ENCODE measurements around the gene PPP1R14B. TPM values are rescaled to one million over a fixed set of nuclear protein-coding genes. Genes with fewer than 3 reads are reported as not detected.

Gene PPP1R14B
- total RNA-seq, 2 donors from 2014 or later = 96.2 to 147 TPM

DNA sequence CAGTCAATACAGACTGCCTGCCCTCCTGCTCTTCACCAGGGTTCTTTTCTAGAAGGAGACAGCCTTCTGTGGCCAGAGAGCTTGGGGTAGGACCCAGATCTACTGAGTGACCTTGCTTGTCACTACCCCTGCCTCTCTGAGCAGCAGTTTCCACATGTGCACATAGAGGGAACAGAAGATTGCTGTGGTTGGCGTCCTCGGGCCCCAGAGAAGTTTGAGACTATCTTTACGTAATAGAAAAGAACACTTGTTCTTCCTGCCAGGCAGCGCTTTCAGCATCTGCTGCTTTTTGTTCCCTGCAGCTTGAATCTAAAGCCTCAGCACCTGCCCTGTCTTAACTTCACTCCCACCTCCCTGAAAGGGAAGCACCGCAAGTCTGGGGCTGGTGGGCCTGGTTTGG lies 7.7 kb downstream of the PPP1R14B start:
- ATAC-seq (no peak), DNase-seq (no peak)
- intact Hi-C loops (cut with DNase I, micrococcal nuclease) = no loop called here

DNA sequence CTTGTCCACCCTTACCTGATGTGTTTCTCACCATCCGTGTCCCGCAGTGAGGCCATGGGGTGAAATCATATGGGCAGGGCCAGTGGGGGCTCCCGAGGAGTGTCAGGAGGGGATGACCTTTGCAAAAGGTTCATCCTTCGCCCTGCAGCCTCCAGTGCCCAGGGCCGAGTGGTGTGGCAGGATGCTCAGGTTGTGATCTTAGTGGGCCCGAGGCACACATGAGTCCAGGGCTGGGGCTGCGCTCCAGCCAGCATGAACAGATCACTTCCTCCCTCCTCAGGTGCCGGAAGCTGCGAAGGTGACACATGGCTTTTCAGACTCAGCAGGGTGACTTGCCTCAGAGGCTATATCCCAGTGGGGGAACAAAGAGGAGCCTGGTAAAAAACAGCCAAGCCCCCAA lies 8.7 kb downstream of the PPP1R14B start:
- ATAC-seq = no peak
- DNase-seq = peak in 1 of 2 donors; percentile 49

GRCh38 chr11:64237484-64237951 lies 9.2 kb downstream of the PPP1R14B start:
- DNase-seq (peak; percentile 88 to 94), ATAC-seq (peak; percentile 32)
- intact Hi-C loops (cut with DNase I, micrococcal nuclease) = no loop called here

More for the DNA sequence above, 8.7 kb downstream of the PPP1R14B start:
- intact Hi-C loops (cut with DNase I, micrococcal nuclease) = no loop called here

DNA sequence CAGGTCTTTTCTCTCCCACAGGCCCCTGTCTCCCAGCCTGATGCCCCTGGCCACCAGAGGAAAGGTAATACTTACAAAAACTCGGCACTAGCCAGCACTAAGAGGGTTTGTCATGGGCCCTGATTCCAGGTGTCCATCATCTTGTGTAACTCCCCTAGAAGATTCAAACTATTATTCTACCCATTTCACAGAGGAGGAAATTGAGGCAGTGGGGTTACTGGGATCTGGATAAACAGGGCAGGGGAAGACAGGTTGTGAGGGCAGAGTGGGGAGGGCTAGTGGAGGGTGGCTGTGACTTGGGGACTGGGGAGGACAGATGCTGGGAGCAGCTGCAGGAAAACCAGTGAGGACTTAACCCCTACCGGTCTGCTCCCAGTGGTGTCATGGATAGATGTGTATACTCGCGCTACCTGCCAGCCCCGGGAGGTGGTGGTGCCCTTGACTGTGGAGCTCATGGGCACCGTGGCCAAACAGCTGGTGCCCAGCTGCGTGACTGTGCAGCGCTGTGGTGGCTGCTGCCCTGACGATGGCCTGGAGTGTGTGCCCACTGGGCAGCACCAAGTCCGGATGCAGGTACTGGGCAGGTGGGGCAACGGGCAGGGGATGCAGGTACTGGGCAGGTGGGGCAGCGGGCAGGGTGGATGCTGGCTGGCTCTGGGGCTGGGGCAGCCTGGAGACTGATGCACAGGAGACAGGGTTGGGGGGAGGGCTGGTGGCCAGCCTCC lies 11.1 kb downstream of the PPP1R14B start:
- no peak for ATAC-seq
- peak in 1 of 2 donors; percentile 26 for DNase-seq
- intact Hi-C loops (cut with DNase I, micrococcal nuclease) = no loop called here

DNA sequence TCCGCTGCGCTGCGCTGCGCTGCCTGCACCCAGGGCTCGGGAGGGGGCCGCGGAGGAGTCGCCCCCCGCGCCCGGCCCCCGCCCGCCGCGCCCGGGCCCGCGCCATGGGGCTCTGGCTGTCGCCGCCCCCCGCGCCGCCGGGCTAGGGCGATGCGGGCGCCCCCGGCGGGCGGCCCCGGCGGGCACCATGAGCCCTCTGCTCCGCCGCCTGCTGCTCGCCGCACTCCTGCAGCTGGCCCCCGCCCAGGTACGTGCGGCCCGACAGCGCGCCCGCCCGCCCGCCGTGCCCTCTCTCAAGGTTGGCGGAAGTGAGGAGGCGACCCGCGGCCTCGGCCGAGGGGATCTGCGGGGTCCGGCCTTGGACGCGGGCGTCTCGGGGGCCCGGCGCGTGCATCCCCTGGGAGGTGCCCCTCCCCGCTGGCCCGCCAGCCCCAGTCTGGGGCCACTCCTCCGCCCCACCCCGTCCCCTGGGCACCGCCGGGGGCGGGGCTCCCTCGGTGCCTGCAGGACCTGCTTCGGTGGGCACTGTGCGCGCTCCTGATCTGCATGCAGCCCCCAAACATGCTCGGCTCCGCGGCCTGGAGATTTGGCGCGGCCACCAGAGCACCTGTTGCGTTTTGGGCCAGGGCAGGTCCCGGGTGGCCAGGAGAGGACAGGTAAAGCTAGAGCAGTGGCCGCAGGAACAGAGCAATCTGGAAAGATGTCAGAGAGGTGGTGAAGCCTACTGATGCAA lies 11.9 kb downstream of the PPP1R14B start:
- ATAC-seq (peak; percentile 44), DNase-seq (peak; percentile 72 to 76)
- intact Hi-C loops (cut with DNase I, micrococcal nuclease) = no loop called here

DNA sequence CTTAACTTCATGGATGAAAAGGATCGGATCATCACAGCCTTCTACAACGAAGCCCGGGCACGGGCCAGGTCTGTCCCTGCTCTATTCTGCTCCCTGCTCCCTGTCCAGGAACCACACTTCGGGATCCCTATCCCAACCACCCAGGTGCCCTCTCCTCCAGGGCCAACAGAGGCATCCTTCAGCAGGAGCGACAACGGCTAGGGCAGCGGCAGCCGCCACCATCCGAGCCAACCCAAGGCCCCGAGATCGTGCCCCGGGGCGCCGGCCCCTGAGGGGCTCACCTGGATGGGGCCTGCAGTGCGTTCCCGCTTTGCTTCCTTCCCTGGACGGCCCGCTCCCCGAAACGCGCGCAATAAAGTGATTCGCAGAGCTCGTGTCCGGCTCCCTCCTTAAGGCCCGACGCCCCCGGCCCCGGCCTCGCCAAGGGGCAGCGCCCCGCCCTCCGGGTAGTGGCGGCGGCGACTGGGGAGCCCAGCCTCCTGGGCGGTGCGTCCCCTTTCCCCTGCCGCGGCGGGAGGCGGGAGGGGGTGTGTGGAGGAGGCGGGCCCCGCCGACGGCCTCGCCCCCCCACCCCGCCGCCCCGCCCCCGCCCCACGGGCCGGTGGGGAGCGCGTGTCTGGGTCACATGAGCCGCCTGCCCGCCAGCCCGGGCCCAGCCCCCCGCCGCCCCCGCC lies 12.7 kb downstream of the PPP1R14B start, which contains the start of gene VEGFB:
VEGFB (plus strand) TSS at position 672 of the 674 bp plus-strand sequence. CDS start 250 bp downstream, outside the sequence.
- intact Hi-C loops (cut with DNase I, micrococcal nuclease) = no loop called here
- peak; percentile 43 for ATAC-seq
- peak; percentile 79 to 81 for DNase-seq

DNA sequence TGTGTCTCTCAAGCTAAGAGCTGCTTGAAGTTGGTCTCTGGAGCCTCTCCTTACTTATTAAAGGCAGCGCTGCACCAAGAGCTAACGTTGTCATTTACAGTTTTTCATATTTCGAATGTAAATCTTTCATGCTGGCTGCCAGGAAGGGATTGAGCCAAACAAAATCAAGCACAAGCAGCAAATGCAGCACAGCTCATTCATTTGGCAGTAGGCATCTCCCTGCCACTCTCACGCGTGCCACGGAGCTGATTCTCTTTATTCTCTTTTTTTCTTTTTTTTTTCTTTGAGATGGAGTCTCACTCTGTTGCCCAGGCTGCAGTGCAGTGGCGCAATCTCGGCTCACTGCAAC lies 13.8 kb downstream of the PPP1R14B start:
- intact Hi-C loops (cut with DNase I, micrococcal nuclease) = no loop called here
- DNase-seq (no peak), ATAC-seq (no peak)

DNA sequence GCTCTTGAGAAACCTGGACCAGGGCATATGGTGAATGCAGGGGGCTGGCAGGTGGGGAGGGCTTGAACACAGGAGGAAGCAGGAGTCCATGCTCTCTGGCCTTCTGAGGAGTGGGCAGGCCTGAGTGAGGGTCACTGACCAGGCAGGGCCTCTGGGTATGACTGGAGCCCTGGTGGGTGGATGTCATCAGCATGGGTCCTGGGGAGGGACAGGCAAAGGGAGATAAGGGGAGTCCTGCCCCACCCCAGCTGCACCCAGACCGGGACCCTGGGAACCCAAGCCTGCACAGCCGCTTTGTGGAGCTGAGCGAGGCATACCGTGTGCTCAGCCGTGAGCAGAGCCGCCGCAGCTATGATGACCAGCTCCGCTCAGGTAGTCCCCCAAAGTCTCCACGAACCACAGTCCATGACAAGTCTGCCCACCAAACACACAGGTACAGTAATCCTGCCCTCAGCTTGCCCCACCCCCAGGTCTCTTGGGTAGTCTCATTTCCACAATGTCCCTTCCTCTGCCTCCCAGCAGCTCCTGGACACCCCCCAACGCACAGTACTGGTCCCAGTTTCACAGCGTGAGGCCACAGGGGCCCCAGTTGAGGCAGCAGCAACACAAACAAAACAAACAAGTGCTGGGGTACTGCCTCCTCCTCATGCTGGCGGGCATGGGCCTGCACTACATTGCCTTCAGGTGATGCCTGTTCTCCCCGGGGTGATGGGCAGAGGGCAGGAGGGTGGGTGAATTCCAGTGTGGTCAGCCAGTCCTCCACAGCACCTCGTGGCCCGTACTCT lies 14.4 kb downstream of the PPP1R14B start:
- ATAC-seq = no peak
- intact Hi-C loops (cut with DNase I, micrococcal nuclease) = no loop called here
- no peak for DNase-seq

DNA sequence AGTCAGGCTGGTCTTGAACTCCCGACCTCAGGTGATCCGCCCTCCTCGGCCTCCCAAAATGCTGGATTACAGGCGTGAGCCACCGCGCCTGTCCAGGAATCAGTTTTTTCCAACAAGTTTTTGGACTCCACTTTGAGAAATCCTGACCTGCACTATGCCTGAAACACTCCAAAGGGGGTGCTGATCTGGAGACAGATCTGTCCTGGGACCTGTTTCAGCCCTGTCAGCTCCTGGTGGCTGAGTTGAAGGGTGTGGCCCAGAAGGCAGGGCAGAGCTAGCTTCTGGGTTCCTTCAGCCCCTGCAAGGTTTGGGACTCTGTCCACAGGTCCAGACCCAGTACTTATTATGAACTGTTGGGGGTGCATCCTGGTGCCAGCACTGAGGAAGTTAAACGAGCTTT lies 15.2 kb downstream of the PPP1R14B start:
- no peak for ATAC-seq
- DNase-seq = no peak

DNA sequence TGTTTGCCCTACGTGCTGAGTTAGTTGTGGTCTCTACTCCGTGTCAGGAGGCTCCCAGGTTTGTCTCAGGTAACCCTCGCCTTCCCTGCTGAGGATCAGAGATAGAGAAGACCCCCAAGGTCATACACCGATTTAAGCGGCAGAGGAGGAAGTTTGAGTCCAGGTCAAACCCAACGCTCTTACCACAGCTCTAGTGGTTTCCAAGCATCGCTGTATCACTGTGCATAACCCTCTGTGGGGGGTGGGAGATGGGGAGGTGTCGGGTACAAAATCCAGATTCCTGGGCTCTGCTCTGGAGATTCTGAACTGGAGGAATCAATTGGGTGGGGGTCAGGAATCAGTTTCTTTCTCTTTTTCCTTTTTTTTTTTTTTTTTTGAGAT lies 15.8 kb downstream of the PPP1R14B start:
- DNase-seq (no peak), ATAC-seq (no peak)
- intact Hi-C loops (cut with DNase I, micrococcal nuclease) = no loop called here

More for the DNA sequence above, 15.2 kb downstream of the PPP1R14B start:
- intact Hi-C loops (cut with DNase I, micrococcal nuclease) = no loop called here

DNA sequence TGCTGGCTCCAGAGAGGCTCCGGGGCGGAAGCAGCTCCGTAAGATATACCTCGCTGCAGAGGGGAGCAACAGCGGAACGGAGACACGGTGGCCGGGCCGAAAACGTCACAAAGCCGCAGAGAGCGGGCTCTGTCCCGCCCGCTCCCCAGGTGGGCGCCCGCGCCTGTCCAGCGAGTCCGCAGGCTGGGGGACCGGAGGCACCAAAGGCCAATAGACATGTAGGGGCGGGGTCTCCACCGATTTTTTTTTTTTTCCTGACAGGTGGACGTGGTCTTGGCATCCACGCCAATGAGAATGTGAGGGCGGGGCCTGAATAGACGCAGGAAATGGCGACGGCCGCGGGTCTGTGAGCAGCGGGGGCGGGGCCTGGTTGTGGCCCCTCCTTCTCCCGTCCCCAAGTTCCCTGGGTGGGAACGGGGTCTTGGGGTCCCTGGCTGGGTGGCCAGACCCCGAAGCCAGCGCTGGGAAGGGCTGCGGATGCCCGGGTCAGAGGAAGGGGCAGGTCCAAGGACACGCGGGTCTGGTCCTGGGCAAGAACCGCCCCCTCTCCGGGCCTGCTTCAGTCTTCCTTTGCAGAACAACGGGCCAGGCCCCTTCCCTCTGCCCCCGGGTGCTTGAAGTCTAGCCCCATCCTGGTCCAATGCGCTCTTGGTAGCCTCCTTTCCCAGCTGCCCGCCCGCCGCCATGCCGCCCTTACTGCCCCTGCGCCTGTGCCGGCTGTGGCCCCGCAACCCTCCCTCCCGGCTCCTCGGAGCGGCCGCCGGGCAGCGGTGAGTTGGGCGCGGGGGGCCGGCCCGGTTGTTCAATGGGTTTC lies 16.4 kb downstream of the PPP1R14B start, which contains the start of gene DNAJC4:
DNAJC4 (plus strand) TSS at position 378 of the 814 bp plus-strand sequence; CDS start at position 685, 307 bp downstream.
- intact Hi-C loops (cut with DNase I, micrococcal nuclease) = no loop called here
- ATAC-seq (peak; percentile 57), DNase-seq (peak; percentile 96 to 97)

- intact Hi-C loops (cut with DNase I, micrococcal nuclease) = no loop called here
- no peak for ATAC-seq
- DNase-seq = no peak
Measured at GRCh38 chr11:64229744-64230170, 17.0 kb downstream of the PPP1R14B start.

DNA sequence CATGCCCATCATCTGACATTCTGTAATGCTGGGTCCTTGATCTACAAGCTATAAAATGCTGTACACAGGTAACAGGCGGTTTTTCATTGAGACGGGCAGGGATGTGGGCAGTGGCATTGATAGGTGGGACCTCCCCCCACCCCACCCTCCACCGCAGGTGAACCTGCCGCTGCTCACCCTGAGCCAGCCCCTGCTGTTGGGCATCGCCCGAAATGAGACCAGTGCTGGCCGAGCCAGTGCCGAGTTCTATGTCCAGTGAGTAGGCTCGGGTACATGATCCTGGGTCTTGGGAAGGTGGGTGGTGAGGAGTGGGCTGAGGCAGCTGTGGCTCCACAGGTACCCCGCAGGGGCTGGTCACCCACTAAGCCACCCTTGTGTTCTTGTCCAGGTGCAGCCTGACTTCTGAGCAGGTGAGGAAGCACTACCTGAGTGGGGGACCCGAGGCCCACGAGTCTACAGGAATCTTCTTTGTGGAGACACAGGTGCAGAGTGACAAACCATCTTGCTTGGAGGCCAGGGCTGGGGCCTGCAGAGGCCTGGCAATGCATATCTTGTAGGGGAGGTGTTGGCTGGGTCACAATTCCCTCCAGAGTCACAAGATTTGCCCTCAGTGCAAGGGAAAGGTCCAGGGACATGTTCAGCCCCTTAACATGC lies 17.5 kb downstream of the PPP1R14B start:
- DNase-seq = peak in 1 of 2 donors; percentile 14

GRCh38 chr11:64227405-64227956 lies 19.3 kb downstream of the PPP1R14B start:
- DNase-seq = peak in 1 of 2 donors; percentile 13
- intact Hi-C loops (cut with DNase I, micrococcal nuclease) = no loop called here
- no peak for ATAC-seq

More for the DNA sequence above, 17.5 kb downstream of the PPP1R14B start:
- no peak for ATAC-seq
- intact Hi-C loops (cut with DNase I, micrococcal nuclease) = no loop called here

GRCh38 chr11:64226507-64227051 lies 20.2 kb downstream of the PPP1R14B start:
- intact Hi-C loops (cut with DNase I, micrococcal nuclease) = no loop called here
- peak; percentile 79 to 86 for DNase-seq
- ATAC-seq = peak; percentile 54

DNA sequence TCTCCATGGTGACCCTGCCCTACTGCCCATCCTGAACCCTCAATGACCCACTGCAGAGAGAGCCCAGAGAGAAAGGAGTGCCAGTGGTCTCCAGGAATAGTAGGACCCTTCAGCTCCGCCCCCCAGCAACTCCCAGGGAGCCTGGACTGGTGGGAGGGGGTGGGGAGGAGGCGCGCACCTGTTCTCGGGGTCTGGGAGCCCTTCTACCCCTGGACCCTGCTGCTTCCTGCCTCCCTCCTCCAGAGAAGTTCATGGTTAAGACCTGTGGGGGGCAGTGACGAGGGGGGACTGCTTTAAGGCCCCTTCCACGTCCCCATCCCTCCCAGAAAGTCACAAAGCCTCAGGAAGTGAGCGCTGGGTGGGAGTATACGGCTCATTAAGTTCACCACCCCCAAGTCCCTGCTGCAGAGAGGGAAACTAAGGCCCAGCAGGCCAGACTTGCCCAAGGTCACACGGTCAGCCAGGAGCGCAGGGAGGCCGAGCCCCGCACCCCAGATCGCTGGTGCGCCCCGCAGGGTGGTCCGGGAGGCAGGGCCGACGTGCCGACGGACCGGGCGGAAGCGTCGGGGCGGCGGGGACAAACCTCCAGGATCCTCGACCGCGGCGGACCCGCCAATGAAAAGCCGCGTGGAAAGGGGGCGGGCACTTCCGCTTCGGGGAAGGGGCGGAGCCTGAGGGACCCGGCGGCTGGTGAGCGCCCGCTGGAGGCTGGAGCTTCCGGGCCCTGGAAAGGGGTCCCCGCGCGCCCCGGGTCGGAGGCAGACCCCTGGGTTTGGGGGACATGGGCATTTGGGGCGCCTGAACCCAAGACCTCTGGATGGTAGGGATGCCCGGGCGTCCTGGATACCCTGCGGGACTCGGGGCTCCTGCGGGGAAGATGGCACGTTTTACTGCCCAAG lies 20.9 kb downstream of the PPP1R14B start, which contains the start of the genes NUDT22 and TRPT1:
NUDT22 (plus strand) TSS at position 667 of the 899 bp plus-strand sequence. CDS start 379 bp downstream, outside the sequence.
TRPT1 (minus strand) TSS at position 579 of the 899 bp plus-strand sequence; CDS start at position 253, 326 bp downstream.
- intact Hi-C loops (cut with DNase I, micrococcal nuclease) = no loop called here
- DNase-seq (peak; percentile 89 to 96), ATAC-seq (peak; percentile 79)
